Loucy (cell line): ENCODE measurements around the gene PEAK1.

ENCODE experiments used
- H2AFZ ChIP-seq: fragments of 200-600 bp; sonication (generic); 2 replicates; pipeline ENCODE4 v1.6.0; 2016; ENCODE audit warnings: antibody characterized with exemption, mild to moderate bottlenecking, low read length, moderate library complexity
- H3F3A ChIP-seq: fragments of 200-600 bp; 2 replicates; pipeline ENCODE4 v1.6.0; 2016; ENCODE audit warnings: antibody characterized with exemption, low read depth, mild to moderate bottlenecking
- H3K27me3 ChIP-seq: fragments of 200-600 bp; sonication (generic); 2 replicates; pipeline ENCODE4 v1.6.1; 2014; ENCODE audit warnings: low read length, mild to moderate bottlenecking; ENCODE audit not compliant: insufficient read depth, poor library complexity, severe bottlenecking
- H3K36me3 ChIP-seq: fragments of 200-600 bp; sonication (generic); 2 replicates; pipeline ENCODE4 v1.6.1; 2016; ENCODE audit warnings: low read length; ENCODE audit not compliant: insufficient read depth
- H3K4me1 ChIP-seq: fragments of 200-600 bp; sonication (generic); 2 replicates; pipeline ENCODE4 v1.5.1; 2014; ENCODE audit warnings: low read length, mild to moderate bottlenecking; ENCODE audit not compliant: insufficient read depth, poor library complexity, severe bottlenecking
- H3K4me2 ChIP-seq: fragments of 200-600 bp; sonication (generic); 2 replicates; pipeline ENCODE4 v1.6.0; 2014; ENCODE audit warnings: antibody characterized with exemption, low read length, low read depth, mild to moderate bottlenecking; ENCODE audit not compliant: poor library complexity, severe bottlenecking
- H3K4me3 ChIP-seq: fragments of 200-600 bp; sonication (generic); 2 replicates; pipeline ENCODE4 v1.5.1; 2014; ENCODE audit warnings: low read length, mild to moderate bottlenecking, mixed read lengths; ENCODE audit not compliant: poor library complexity, severe bottlenecking
- H3K79me2 ChIP-seq: fragments of 200-600 bp; sonication (generic); 2 replicates; pipeline ENCODE4 v1.6.1; 2014; ENCODE audit warnings: low read length; ENCODE audit not compliant: insufficient read depth
- H3K9ac ChIP-seq: fragments of 200-600 bp; sonication (generic); 2 replicates; pipeline ENCODE4 v1.6.0; 2014; ENCODE audit warnings: mild to moderate bottlenecking, low read depth, low read length, moderate library complexity; ENCODE audit not compliant: poor library complexity, severe bottlenecking
- H3K9me2 ChIP-seq: fragments of 200-600 bp; sonication (generic); replicated peaks from 2 replicates; pipeline ENCODE4 v1.6.1; 2016; ENCODE audit warnings: low read depth, low read length, mixed read lengths
- H3K9me3 ChIP-seq: fragments of 200-600 bp; sonication (generic); 2 replicates; pipeline ENCODE4 v1.6.1; 2014; ENCODE audit warnings: mild to moderate bottlenecking, antibody characterized with exemption, low read length, low read depth; ENCODE audit not compliant: insufficient read depth
- H4K20me1 ChIP-seq: fragments of 200-600 bp; sonication (generic); 2 replicates; pipeline ENCODE4 v1.6.0; 2014; ENCODE audit warnings: antibody characterized with exemption, low read length, mild to moderate bottlenecking; ENCODE audit not compliant: insufficient read depth, poor library complexity, severe bottlenecking
- EZH2phosphoT487 ChIP-seq: fragments of 200-600 bp; IDR thresholded peaks from 2 replicates; pipeline ENCODE4 v1.6.1; 2018; ENCODE audit warnings: antibody characterized with exemption, mild to moderate bottlenecking, moderate library complexity, borderline replicate concordance
- TF ChIP-seq, protein P1 (sequence below): fragments of 200-600 bp; sonication (generic); conservative IDR thresholded peaks from 2 replicates; pipeline ENCODE4 v1.5.1; 2014; ENCODE audit warnings: mild to moderate bottlenecking, antibody characterized with exemption, low read length

PEAK1 gene

DNA sequence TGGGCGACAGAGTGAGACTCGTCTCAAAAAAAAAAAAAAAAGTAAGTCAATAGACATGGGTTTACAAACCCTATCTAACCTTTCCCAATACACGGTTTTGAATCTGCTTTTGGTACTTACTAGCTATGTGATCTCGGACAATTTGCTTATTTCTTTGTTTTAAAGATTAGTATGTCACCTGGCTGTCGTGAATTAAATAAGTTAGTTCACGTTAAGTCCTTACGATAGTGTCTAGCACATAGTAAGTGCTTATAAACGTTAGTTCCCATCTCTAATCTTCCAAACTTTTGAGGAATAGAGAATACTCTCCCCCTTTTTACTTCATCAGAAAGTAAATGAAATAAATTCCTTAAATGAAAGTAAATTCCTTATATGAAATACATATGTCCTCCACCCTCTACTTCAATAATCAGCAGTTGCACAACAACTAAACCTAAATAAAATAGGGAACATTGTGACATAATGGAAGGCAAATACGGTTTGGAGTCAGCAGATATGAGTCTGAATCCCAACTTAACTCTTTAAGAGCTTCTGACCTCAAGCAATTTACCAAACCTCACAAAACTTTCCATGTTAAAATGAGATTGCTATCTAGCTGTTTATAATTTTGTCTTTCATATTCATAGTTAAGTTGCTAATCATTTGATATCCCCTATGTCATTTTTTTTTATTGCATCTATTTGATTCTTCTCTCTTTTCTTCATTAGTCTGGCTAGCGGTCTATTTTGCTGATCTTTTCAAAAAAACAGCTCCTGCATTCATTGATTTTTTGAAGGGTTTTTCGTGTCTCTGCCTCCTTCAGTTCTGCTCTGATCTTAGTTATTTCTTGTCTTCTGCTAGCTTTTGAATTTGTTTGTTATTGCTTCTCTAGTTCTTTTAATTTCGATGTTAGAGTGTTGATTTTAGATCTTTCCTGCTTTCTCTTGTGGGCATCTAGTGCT is 134.6 kb downstream of the PEAK1 start:
- H2AFZ ChIP-seq = no peak overlapping the region
- no peak overlapping the region for H3K4me2 ChIP-seq
- no peaks in the 10 kb centered on the region for H3F3A ChIP-seq
- H3K9ac ChIP-seq = no peak overlapping the region
- H3K4me1 ChIP-seq = no peaks in the 10 kb centered on the region
- H3K27me3 ChIP-seq = no peaks in the 10 kb centered on the region
- H3K4me3 ChIP-seq = no peak overlapping the region
- H3K9me3 ChIP-seq = no peaks in the 10 kb centered on the region
- no peaks in the 10 kb centered on the region for H3K9me2 ChIP-seq
- H3K36me3 ChIP-seq = 0 out of 2 replicates have a peak, but pooled peaks cover 4% of the 10 kb centered on the region
- H4K20me1 ChIP-seq = no peaks in the 10 kb centered on the region
- TF ChIP-seq, protein P1, sequence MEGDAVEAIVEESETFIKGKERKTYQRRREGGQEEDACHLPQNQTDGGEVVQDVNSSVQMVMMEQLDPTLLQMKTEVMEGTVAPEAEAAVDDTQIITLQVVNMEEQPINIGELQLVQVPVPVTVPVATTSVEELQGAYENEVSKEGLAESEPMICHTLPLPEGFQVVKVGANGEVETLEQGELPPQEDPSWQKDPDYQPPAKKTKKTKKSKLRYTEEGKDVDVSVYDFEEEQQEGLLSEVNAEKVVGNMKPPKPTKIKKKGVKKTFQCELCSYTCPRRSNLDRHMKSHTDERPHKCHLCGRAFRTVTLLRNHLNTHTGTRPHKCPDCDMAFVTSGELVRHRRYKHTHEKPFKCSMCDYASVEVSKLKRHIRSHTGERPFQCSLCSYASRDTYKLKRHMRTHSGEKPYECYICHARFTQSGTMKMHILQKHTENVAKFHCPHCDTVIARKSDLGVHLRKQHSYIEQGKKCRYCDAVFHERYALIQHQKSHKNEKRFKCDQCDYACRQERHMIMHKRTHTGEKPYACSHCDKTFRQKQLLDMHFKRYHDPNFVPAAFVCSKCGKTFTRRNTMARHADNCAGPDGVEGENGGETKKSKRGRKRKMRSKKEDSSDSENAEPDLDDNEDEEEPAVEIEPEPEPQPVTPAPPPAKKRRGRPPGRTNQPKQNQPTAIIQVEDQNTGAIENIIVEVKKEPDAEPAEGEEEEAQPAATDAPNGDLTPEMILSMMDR = no peak
- TF ChIP-seq EZH2phosphoT487 = no peak
- H3K79me2 ChIP-seq = no peaks in the 10 kb centered on the region

DNA sequence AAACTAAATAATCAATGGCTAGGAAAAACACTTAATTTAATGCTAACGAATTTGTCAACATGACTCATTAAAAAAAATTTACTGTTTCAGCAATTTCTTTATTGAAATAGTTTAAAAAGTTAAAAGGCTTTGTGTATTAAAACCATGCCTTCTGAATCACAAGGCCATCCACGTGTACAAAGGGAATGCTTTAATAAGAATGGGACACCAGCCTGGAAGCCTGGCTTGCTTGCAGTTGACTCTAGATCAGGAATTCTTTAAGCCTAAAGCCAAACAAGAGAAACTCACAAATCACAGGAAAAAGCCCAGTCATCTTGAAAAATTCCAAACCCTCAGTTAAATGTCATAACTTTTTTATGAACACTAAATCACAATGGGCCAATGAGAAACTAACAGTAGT is 137.6 kb downstream of the PEAK1 start:
- Histone ChIP-seq H3K4me3 (no peak overlapping the region), H3F3A (no peaks in the 10 kb centered on the region), H4K20me1 (no peaks in the 10 kb centered on the region), H3K4me2 (no peak overlapping the region), H3K9me2 (no peaks in the 10 kb centered on the region), H3K79me2 (no peaks in the 10 kb centered on the region), H3K27me3 (no peaks in the 10 kb centered on the region), H3K9ac (no peak overlapping the region), H3K36me3 (0 out of 2 replicates have a peak, but pooled peaks cover 4% of the 10 kb centered on the region), H2AFZ (no peak overlapping the region), H3K9me3 (no peaks in the 10 kb centered on the region), H3K4me1 (no peaks in the 10 kb centered on the region)
- TF ChIP-seq, protein P1 = no peak
- no peak for TF ChIP-seq EZH2phosphoT487

DNA sequence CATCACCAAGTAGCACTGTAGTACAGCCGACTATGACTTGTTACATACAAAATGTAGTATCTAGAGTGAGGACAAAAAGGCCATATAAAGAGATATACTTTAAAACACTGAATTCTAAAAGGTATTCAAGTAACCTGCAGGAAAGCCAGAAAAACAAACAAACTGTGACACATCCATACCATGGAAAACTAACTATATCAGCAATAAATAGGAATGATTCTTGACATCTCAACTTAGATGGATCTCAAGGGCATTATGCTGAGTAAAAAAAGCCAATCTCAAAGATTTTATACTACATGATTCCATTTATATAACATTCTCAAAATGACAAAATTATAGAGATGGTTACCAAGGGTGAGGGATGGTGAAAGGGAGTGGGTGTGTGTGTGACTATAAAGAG is 143.0 kb downstream of the PEAK1 start:
- Histone ChIP-seq H3K79me2 (no peaks in the 10 kb centered on the region), H2AFZ (no peak overlapping the region), H3F3A (no peaks in the 10 kb centered on the region; the same call in 1 of the 2 replicates), H3K4me2 (no peak overlapping the region), H3K9me2 (no peaks in the 10 kb centered on the region), H4K20me1 (no peaks in the 10 kb centered on the region), H3K27me3 (no peaks in the 10 kb centered on the region), H3K9ac (no peak overlapping the region), H3K9me3 (no peaks in the 10 kb centered on the region), H3K4me3 (no peak overlapping the region), H3K4me1 (peaks cover 6% of the 10 kb centered on the region), H3K36me3 (no peaks in the 10 kb centered on the region)
- TF ChIP-seq, protein P1 = no peak
- no peak for TF ChIP-seq EZH2phosphoT487
